ENCODE data around the gene ANKS1A. TPM values are rescaled to one million over a fixed set of nuclear protein-coding genes. Genes with fewer than 3 reads are reported as not detected.
A peak's percentile ranks its signal among the peaks of the same experiment; 100 is the strongest.

The ANKS1A gene
- total and polyA plus RNA-seq, 5 donors from 2014 or later: 1.4 to 10.6 (median 1.5) TPM

DNA sequence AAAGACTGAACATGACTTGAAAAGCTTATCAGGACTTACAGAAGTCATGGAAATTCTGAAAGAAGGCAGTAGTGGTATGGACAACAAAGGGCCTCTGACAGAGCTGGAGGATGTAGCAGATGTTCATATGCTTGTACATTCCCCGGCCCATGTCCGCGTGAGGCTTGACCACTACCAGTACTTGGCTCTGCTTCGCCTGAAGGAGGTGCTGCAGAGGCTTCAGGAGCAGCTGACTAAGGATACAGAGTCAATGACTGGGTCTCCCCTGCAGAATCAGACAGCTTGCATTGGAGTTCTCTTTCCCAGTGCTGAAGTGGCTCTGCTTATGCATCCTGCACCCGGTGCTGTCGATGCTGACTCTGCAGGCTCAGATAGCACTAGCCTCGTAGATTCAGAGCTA is 30.4 kb upstream of the ANKS1A start:
- Mint-ChIP-seq H3K36me3 (peaks cover 61% of the 10 kb centered on the region), H3K4me3 (no peak overlapping the region), H3K27me3 (no peaks in the 10 kb centered on the region), H3K9me3 (no peaks in the 10 kb centered on the region), H3K27ac (no peak overlapping the region), H3K4me1 (no peaks in the 10 kb centered on the region)
- no peaks in the 10 kb centered on the region for H3K27me3 ChIP-seq (ENCODE audit: control insufficient read depth, insufficient read depth, low read length)
- no peak overlapping the region for H3K4me3 ChIP-seq (ENCODE audit: low read depth, low read length)
- H3K27ac ChIP-seq (ENCODE audit: insufficient read depth, low read length, poor library complexity, severe bottlenecking): no peak overlapping the region
- peaks cover 44% of the 10 kb centered on the region for H3K36me3 ChIP-seq (ENCODE audit: control insufficient read depth, insufficient read depth, low read length)
- ATAC-seq (ENCODE audit: low read depth in 2 of 2) (no peak), DNase-seq (no peak)
- no peaks in the 10 kb centered on the region for H3K9me3 ChIP-seq (ENCODE audit: control insufficient read depth in 2 of 2, low read length in 2 of 2)
- no peaks in the 10 kb centered on the region for H3K4me1 ChIP-seq (ENCODE audit: control insufficient read depth, insufficient read depth, low read length, poor library complexity, severe bottlenecking)

DNA sequence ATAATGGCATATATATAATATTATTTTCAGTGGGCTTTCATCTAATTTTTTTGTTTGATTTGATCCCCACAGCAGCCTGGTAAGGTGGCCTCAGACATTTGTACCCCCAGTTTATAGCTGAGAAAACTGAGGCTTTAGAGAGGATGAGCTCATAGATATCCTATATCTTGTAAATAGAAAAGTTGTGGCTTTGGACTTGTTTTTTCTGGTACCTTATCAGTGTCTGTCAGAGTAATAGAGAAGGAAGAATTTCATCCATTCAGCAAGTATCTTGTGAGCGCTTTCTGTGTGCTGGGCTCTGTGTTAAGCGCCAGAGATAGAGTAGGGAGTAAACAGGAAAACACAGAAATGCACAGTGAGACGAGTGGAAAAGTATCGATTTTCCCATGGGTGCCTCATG is 29.1 kb upstream of the ANKS1A start:
- no peaks in the 10 kb centered on the region for H3K9me3 ChIP-seq (ENCODE audit: control insufficient read depth in 2 of 2, low read length in 2 of 2)
- H3K27ac ChIP-seq (ENCODE audit: insufficient read depth, low read length, poor library complexity, severe bottlenecking): no peak overlapping the region
- Mint-ChIP-seq H3K9me3 (no peaks in the 10 kb centered on the region), H3K36me3 (peaks cover 62% of the 10 kb centered on the region), H3K4me3 (no peak overlapping the region), H3K4me1 (no peaks in the 10 kb centered on the region), H3K27me3 (no peaks in the 10 kb centered on the region), H3K27ac (no peak overlapping the region)
- H3K27me3 ChIP-seq (ENCODE audit: control insufficient read depth, insufficient read depth, low read length): no peaks in the 10 kb centered on the region
- H3K4me3 ChIP-seq (ENCODE audit: low read depth, low read length): no peak overlapping the region
- H3K4me1 ChIP-seq (ENCODE audit: control insufficient read depth, insufficient read depth, low read length, poor library complexity, severe bottlenecking): no peaks in the 10 kb centered on the region
- peaks cover 49% of the 10 kb centered on the region for H3K36me3 ChIP-seq (ENCODE audit: control insufficient read depth, insufficient read depth, low read length)
- no peak for ATAC-seq (ENCODE audit: low read depth in 2 of 2)
- no peak for DNase-seq

DNA sequence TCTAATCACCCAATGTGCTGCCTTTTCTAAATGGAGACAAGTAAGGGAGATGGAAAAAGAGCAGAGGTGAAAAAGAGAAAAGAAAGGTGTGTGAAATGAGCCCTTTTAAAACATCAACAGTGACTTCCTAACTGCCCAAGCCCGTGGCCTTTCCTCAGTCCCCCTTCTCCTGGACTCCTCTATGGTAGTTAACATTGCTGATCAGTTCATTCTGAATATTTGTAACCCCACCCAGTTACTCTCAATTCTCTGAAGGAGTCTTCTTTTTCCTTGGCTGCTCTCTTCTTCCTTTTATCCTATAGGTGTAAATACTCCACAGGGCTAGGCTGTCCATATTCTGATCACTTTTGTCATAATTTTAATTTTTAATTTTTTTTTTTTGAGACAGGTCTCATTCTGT is 28.3 kb upstream of the ANKS1A start:
- Mint-ChIP-seq H3K36me3 (peaks cover 56% of the 10 kb centered on the region), H3K9me3 (no peaks in the 10 kb centered on the region), H3K27ac (peak overlapping the region in 1 of 3 donors; percentile 49), H3K27me3 (no peaks in the 10 kb centered on the region), H3K4me1 (peaks cover 0 to 2% (median 0%) of the 10 kb centered on the region in 4 donors), H3K4me3 (no peak overlapping the region)
- no peaks in the 10 kb centered on the region for H3K4me1 ChIP-seq (ENCODE audit: control insufficient read depth, insufficient read depth, low read length, poor library complexity, severe bottlenecking)
- H3K27ac ChIP-seq (ENCODE audit: insufficient read depth, low read length, poor library complexity, severe bottlenecking): no peak overlapping the region
- H3K9me3 ChIP-seq (ENCODE audit: control insufficient read depth in 2 of 2, low read length in 2 of 2): no peaks in the 10 kb centered on the region
- DNase-seq: no peak
- ATAC-seq (ENCODE audit: low read depth in 2 of 2): no peak
- H3K36me3 ChIP-seq (ENCODE audit: control insufficient read depth, insufficient read depth, low read length): peaks cover 46% of the 10 kb centered on the region
- H3K4me3 ChIP-seq (ENCODE audit: low read depth, low read length): no peak overlapping the region
- no peaks in the 10 kb centered on the region for H3K27me3 ChIP-seq (ENCODE audit: control insufficient read depth, insufficient read depth, low read length)

DNA sequence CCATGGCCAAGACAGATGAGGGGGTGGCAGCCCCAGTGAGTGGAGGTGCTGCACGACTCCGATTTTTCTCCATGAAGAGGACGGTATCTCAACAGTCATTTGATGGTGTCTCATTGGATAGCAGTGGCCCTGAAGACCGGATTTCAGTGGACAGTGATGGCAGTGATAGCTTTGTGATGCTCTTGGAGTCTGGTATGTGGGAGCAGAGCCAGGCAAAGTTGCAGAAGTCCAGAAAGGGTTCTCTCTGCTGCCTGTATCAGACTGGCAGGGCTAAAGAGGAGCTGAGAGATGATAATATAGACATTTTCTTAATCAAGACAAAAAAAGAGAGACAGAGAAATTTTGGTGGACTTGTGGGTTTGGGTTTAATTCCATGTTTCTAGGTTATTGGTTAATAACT is 25.0 kb upstream of the ANKS1A start:
- H3K27ac ChIP-seq (ENCODE audit: insufficient read depth, low read length, poor library complexity, severe bottlenecking): no peak overlapping the region
- H3K4me3 Mint-ChIP-seq: no peak overlapping the region
- H3K4me3 ChIP-seq (ENCODE audit: low read depth, low read length): no peak overlapping the region
- H3K4me1 ChIP-seq (ENCODE audit: control insufficient read depth, insufficient read depth, low read length, poor library complexity, severe bottlenecking): no peaks in the 10 kb centered on the region
- ATAC-seq (ENCODE audit: low read depth in 2 of 2) (no peak), DNase-seq (no peak)
- H3K4me1 Mint-ChIP-seq: peaks cover 0 to 2% (median 0%) of the 10 kb centered on the region in 4 donors
- H3K27ac Mint-ChIP-seq: peak overlapping the region in 1 of 3 donors; percentile 38
- H3K36me3 Mint-ChIP-seq: peaks cover 30% of the 10 kb centered on the region
- no peaks in the 10 kb centered on the region for H3K27me3 ChIP-seq (ENCODE audit: control insufficient read depth, insufficient read depth, low read length)
- no peaks in the 10 kb centered on the region for H3K27me3 Mint-ChIP-seq
- H3K9me3 Mint-ChIP-seq: no peaks in the 10 kb centered on the region
- H3K9me3 ChIP-seq (ENCODE audit: control insufficient read depth in 2 of 2, low read length in 2 of 2): no peaks in the 10 kb centered on the region
- H3K36me3 ChIP-seq (ENCODE audit: control insufficient read depth, insufficient read depth, low read length): peaks cover 24% of the 10 kb centered on the region

DNA sequence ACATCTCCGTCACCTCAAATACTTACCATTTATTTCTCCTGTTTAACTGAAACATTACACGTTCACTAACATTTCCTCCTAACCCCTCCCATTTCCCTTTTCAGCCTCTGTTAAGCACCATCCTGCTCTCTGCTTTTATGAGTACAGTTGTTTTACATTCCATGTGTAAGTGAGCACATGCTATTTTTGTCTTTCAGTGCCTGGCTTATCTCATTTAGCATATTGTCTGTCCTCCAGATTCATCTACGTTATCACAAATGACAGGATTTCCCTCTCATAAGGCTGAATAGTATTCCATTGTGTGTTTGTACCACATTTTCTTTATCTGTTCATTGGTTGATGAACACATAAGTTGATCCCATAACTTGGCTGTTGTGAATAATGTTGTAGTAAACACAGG is 23.9 kb upstream of the ANKS1A start:
- DNase-seq: peak in 1 of 3 donors; percentile 7
- H3K27ac ChIP-seq (ENCODE audit: insufficient read depth, low read length, poor library complexity, severe bottlenecking): no peak overlapping the region
- Mint-ChIP-seq H3K27me3 (no peaks in the 10 kb centered on the region), H3K4me3 (no peak overlapping the region), H3K4me1 (peaks cover 0 to 2% (median under 1%) of the 10 kb centered on the region in 4 donors), H3K27ac (peak overlapping the region in 1 of 3 donors; percentile 20), H3K9me3 (no peaks in the 10 kb centered on the region), H3K36me3 (peaks cover 28% of the 10 kb centered on the region)
- no peaks in the 10 kb centered on the region for H3K4me1 ChIP-seq (ENCODE audit: control insufficient read depth, insufficient read depth, low read length, poor library complexity, severe bottlenecking)
- peaks cover 18% of the 10 kb centered on the region for H3K36me3 ChIP-seq (ENCODE audit: control insufficient read depth, insufficient read depth, low read length)
- H3K9me3 ChIP-seq (ENCODE audit: control insufficient read depth in 2 of 2, low read length in 2 of 2): no peaks in the 10 kb centered on the region
- no peak for ATAC-seq (ENCODE audit: low read depth in 2 of 2)
- no peaks in the 10 kb centered on the region for H3K27me3 ChIP-seq (ENCODE audit: control insufficient read depth, insufficient read depth, low read length)
- H3K4me3 ChIP-seq (ENCODE audit: low read depth, low read length): no peak overlapping the region

DNA sequence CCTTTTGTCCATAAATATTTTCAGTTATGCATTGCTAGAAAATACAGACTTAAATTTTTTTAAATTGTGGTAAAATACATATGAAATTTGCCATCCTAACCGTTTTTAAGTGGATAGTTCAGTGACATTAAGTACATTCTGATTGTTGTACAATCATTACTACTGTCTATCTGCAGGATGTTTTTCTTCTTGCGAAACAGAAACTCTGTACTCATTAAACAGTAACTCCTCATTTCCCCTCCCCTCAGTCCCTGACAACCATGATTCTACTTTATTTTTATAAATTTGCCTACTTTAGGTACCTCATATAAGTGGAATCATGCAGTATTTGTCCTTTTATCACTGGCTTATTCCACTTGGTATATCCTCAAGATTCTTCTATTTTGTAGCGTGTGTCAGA is 22.5 kb upstream of the ANKS1A start:
- Mint-ChIP-seq H3K4me1 (peaks cover 0 to 4% (median under 1%) of the 10 kb centered on the region in 4 donors), H3K36me3 (peaks cover 28% of the 10 kb centered on the region), H3K9me3 (no peaks in the 10 kb centered on the region)

DNA sequence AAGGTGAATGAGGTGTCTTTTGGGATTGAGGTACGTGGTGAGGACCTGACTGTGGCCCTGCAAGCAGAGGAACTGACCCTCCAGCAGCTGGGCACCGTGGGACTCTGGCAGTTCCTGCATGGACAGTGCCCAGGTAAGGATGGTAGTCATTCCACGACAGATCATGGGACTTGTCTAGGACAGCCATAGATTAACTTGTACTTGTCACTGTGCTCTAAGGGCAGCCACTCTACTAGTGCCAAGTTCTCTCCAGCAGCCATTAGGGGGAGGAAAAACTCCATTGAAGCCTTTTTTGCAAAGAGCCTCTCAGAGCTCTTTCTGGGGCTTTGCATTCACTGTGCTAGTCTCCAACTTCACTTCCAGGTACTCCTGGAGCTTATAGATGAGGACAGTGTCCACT is 21.6 kb upstream of the ANKS1A start:
- H3K27ac Mint-ChIP-seq: peak overlapping the region in 1 of 3 donors; percentile 73
- Histone ChIP-seq H3K27me3 (ENCODE audit: control insufficient read depth, insufficient read depth, low read length) (no peaks in the 10 kb centered on the region), H3K36me3 (ENCODE audit: control insufficient read depth, insufficient read depth, low read length) (peaks cover 34% of the 10 kb centered on the region), H3K4me1 (ENCODE audit: control insufficient read depth, insufficient read depth, low read length, poor library complexity, severe bottlenecking) (no peaks in the 10 kb centered on the region), H3K4me3 (ENCODE audit: low read depth, low read length) (no peak overlapping the region), H3K9me3 (ENCODE audit: control insufficient read depth in 2 of 2, low read length in 2 of 2) (no peaks in the 10 kb centered on the region), H3K27ac (ENCODE audit: insufficient read depth, low read length, poor library complexity, severe bottlenecking) (no peak overlapping the region)
- H3K27me3 Mint-ChIP-seq: no peaks in the 10 kb centered on the region
- no peaks in the 10 kb centered on the region for H3K9me3 Mint-ChIP-seq
- DNase-seq: peak in 1 of 3 donors; percentile 30
- H3K36me3 Mint-ChIP-seq: peaks cover 32% of the 10 kb centered on the region
- ATAC-seq (ENCODE audit: low read depth in 2 of 2): no peak
- peak overlapping the region in 1 of 4 donors; percentile 68 for H3K4me3 Mint-ChIP-seq
- peaks cover 0 to 4% (median under 1%) of the 10 kb centered on the region in 4 donors for H3K4me1 Mint-ChIP-seq

More for the DNA sequence above, 22.5 kb upstream of the ANKS1A start:
- Histone ChIP-seq H3K4me3 (ENCODE audit: low read depth, low read length) (no peak overlapping the region), H3K4me1 (ENCODE audit: control insufficient read depth, insufficient read depth, low read length, poor library complexity, severe bottlenecking) (no peaks in the 10 kb centered on the region), H3K36me3 (ENCODE audit: control insufficient read depth, insufficient read depth, low read length) (peaks cover 25% of the 10 kb centered on the region), H3K9me3 (ENCODE audit: control insufficient read depth in 2 of 2, low read length in 2 of 2) (no peaks in the 10 kb centered on the region), H3K27ac (ENCODE audit: insufficient read depth, low read length, poor library complexity, severe bottlenecking) (no peak overlapping the region), H3K27me3 (ENCODE audit: control insufficient read depth, insufficient read depth, low read length) (no peaks in the 10 kb centered on the region)
- Mint-ChIP-seq H3K27me3 (no peaks in the 10 kb centered on the region), H3K27ac (no peak overlapping the region), H3K4me3 (no peak overlapping the region)
- ATAC-seq (ENCODE audit: low read depth in 2 of 2): no peak
- peak in 1 of 3 donors; percentile 29 for DNase-seq

DNA sequence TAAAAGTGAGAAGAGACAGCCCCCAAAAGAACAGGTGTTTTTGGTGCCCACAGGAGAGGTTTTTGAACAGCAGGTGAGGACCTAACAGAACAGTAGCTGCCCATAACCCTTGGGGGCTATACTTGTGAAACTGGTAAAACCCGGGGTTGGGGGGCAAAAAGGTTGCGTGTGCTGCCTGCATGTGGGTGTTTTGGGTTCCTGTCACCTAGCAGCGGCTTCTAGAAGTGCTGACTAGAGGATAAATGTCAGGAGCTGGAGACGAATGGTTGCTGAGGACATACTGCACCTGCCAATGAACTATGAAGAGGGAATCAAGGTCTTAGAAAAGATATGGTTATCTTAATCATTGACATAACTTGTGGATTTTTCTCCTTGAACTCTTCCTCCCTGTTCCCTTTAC is 17.2 kb upstream of the ANKS1A start:
- peaks cover 61% of the 10 kb centered on the region for H3K36me3 ChIP-seq (ENCODE audit: control insufficient read depth, insufficient read depth, low read length)
- no peak overlapping the region for H3K4me3 Mint-ChIP-seq
- H3K9me3 Mint-ChIP-seq: no peaks in the 10 kb centered on the region
- no peak overlapping the region for H3K4me3 ChIP-seq (ENCODE audit: low read depth, low read length)
- DNase-seq (no peak), ATAC-seq (ENCODE audit: low read depth in 2 of 2) (no peak)
- H3K27me3 Mint-ChIP-seq: no peaks in the 10 kb centered on the region
- no peak overlapping the region for H3K27ac ChIP-seq (ENCODE audit: insufficient read depth, low read length, poor library complexity, severe bottlenecking)
- H3K27ac Mint-ChIP-seq: no peak overlapping the region
- H3K36me3 Mint-ChIP-seq: peaks cover 26% of the 10 kb centered on the region
- no peaks in the 10 kb centered on the region for H3K27me3 ChIP-seq (ENCODE audit: control insufficient read depth, insufficient read depth, low read length)
- no peaks in the 10 kb centered on the region for H3K9me3 ChIP-seq (ENCODE audit: control insufficient read depth in 2 of 2, low read length in 2 of 2)
- H3K4me1 ChIP-seq (ENCODE audit: control insufficient read depth, insufficient read depth, low read length, poor library complexity, severe bottlenecking): no peaks in the 10 kb centered on the region
- H3K4me1 Mint-ChIP-seq: peaks cover 0 to 4% (median under 1%) of the 10 kb centered on the region in 4 donors
